Thyroid gland (tissue), 4 donors: ENCODE measurements around the gene TGFBR1.

Source experiments
- CTCF ChIP-seq, 6 experiments: fragments of 200-600 bp in 3 of 6; fragments of 450-650 bp in 3 of 6; sonication (generic) in 3 of 6; IDR thresholded peaks; one replicate each; pipeline ENCODE4 v1.5.1; 2016 to 2019; ENCODE audit warnings: antibody characterized with exemption in 6 of 6, mild to moderate bottlenecking in 2 of 6, inconsistent platforms in 1 of 6, moderate library complexity in 1 of 6
- POLR2A ChIP-seq, 2 donors: fragments of 450-650 bp; IDR thresholded peaks; one replicate each; pipeline ENCODE4 v1.6.1; 2017; ENCODE audit warnings: antibody characterized with exemption in 2 of 2, mild to moderate bottlenecking in 2 of 2, moderate library complexity in 1 of 2

GRCh38 chr9:99072040-99072394 lies 32.9 kb upstream of the TGFBR1 start:
- no peak for TF ChIP-seq CTCF (IDR thresholded peaks at IDR 0.05)
- no peak for TF ChIP-seq POLR2A (IDR thresholded peaks at IDR 0.05)
